Omental fat pad (tissue), 4 donors: Measurements from ENCODE around the gene SLC37A2. TPM values are rescaled to one million over a fixed set of nuclear protein-coding genes. Genes with fewer than 3 reads are reported as not detected.

ENCODE experiments used
- ATAC-seq: fragments of 150-250 bp; one replicate; pipeline ENCODE4 v1.9.1; 2016; ENCODE audit warnings: mild to moderate bottlenecking, moderate library complexity; ENCODE audit not compliant: low FRiP score
- DNase-seq: peaks from one replicate; pipeline ENCODE4 v3.0.0-alpha.2; 2019; ENCODE audit warnings: low spot score
- total RNA-seq, 4 donors: library from RNA; depleted of rRNA; stranded (reverse); fragments of >200 nt; gene quantifications; one replicate each; pipeline ENCODE4 v1.1.0, GENCODE V29; 2016
- TF ChIP-seq, protein P1 (sequence below), 3 donors: fragments of 450-650 bp; IDR thresholded peaks; one replicate each; pipeline ENCODE4 v1.5.1; 2016 to 2017; ENCODE audit warnings: antibody characterized with exemption in 3 of 3, mild to moderate bottlenecking in 3 of 3, moderate library complexity in 2 of 3

The SLC37A2 gene
- total RNA-seq, 4 donors from 2014 or later, result 15.6 to 26.0 (median 21.5) TPM

DNA sequence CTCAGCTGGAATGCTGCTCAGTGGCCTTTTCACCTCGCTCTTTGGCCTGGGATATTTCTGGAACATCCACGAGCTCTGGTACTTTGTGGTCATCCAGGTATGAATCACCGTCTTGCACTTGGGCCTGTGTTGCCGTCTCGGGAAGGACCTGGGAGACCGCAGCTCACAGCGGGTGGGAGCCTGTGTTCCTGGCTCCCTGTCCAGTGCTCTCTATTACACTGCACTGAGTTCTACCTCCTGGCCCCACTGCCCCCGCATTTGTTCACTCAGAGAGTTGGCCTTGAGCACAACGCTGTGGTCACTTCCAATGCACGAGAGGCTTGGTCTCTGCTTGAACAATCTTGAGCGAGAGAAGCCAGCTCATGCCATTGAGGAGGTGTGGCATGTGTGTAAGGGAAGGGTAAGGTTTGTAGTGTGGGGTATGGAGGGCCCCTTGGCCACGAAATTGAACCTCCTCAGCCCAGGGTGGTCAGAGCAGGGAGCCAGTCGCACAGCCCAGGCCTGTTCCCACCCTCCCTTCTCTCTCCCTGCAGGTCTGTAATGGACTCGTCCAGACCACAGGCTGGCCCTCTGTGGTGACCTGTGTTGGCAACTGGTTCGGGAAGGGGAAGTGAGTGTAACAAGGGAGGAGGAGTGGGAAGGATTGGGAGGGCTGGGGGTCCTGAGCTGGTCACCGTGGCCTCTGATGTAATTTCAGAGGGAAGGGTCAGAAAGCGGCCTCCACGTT is 16.2 kb downstream of the SLC37A2 start:
- TF ChIP-seq, protein P1, sequence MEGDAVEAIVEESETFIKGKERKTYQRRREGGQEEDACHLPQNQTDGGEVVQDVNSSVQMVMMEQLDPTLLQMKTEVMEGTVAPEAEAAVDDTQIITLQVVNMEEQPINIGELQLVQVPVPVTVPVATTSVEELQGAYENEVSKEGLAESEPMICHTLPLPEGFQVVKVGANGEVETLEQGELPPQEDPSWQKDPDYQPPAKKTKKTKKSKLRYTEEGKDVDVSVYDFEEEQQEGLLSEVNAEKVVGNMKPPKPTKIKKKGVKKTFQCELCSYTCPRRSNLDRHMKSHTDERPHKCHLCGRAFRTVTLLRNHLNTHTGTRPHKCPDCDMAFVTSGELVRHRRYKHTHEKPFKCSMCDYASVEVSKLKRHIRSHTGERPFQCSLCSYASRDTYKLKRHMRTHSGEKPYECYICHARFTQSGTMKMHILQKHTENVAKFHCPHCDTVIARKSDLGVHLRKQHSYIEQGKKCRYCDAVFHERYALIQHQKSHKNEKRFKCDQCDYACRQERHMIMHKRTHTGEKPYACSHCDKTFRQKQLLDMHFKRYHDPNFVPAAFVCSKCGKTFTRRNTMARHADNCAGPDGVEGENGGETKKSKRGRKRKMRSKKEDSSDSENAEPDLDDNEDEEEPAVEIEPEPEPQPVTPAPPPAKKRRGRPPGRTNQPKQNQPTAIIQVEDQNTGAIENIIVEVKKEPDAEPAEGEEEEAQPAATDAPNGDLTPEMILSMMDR (IDR thresholded peaks at IDR 0.05), result no peak
- ATAC-seq, result no peak
- no peak for DNase-seq

DNA sequence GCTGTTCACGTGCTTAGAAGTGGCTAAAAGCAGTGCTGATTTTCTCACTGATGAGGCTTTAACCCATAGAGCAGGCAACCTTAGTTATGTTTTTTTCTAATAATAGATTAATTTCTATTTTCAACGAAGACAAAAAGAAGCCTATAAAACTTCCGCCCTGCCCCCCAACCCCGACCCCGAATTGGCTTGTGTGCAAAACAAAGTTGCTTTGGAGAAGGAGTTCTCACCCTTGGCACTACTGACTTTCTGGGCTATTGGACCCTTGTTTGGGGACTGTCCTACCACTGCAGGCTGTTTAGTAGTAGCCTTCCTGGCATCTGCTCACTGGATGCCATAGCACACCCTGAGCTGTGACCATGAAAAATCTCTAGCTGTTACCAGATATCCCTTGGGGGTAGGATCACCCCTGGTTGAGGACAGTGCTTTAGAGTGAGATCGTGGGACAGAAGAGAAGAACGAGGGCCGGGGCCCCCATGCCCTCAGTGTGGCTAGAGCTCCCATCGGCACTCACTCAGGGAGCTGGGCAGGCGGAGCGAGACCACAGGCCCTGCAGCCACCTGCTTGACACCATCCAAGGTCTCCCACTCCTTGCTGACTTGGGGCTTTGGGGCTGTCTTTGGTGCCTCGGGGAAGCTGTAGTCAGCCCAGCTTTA is 16.9 kb downstream of the SLC37A2 start:
- ATAC-seq (no peak), DNase-seq (no peak)
- TF ChIP-seq, protein P1 (IDR thresholded peaks at IDR 0.05), result no peak

DNA sequence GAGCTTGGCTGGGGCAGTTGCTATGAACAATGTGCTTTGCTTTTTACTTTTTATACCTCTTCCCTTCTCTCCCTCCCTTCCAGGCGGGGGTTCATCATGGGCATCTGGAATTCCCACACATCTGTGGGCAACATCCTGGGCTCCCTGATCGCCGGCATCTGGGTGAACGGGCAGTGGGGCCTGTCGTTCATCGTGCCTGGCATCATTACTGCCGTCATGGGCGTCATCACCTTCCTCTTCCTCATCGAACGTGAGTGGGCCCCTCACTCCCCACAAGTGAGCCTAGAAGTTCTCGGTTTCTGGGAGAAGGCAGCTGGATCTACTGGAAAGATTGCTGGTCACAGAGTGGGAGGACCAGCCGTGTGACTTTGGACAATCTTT is 17.4 kb downstream of the SLC37A2 start:
- ATAC-seq, result no peak
- TF ChIP-seq, protein P1 (IDR thresholded peaks at IDR 0.05), result no peak
- DNase-seq, result no peak

DNA sequence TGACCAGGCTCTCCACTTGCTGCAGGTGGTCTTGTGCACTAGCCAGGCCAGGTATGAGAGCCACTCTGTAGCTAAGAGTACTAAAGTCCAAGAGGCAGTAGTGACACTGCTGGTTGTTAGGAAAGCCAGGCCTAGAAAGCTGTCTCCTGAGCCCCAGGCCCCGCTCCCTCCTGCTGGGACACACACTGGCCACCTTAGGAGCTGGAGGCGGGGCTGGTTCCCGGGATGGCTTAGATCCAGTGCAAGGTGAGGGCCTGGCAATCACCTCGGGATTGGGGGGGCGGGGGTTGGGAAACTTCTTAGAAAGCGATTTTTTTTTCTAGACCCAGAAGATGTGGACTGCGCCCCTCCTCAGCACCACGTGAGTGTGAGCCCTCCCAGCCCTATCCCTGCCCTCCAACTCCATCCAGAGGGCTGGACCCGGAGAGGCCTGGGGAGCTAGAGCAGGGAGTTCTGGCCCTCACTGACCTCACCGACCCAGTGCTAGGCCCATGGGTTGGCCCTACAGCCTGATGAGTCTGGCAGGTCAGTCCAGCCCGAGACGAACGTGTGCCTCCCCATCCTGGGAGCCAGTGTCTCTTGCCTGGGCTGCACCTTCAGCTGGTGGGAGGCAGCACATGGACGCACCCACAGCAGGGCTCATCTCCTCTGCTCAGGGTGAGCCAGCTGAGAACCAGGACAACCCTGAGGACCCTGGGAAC is 18.1 kb downstream of the SLC37A2 start:
- TF ChIP-seq, protein P1 (IDR thresholded peaks at IDR 0.05), result no peak
- DNase-seq, result no peak
- no peak for ATAC-seq

DNA sequence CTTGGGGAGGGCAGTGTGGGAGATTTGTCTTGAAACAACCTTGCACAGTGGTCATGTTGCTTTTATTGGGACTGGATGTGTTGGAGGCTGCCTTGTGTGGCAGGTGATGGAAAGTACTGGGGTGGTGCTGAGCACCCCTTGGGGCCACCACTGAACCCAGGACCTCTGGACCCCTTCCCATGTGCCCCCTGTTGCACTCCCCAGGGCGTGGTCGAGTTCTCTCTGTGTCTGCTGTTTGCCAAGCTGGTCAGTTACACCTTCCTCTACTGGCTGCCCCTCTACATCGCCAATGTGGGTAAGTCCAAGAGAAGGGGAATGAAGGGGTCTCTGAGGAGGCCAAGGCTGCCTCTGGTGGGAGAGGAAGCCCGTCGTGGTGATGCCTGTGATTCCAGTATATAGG is 18.9 kb downstream of the SLC37A2 start:
- no peak for DNase-seq
- TF ChIP-seq, protein P1 (IDR thresholded peaks at IDR 0.05), result no peak
- no peak for ATAC-seq

DNA sequence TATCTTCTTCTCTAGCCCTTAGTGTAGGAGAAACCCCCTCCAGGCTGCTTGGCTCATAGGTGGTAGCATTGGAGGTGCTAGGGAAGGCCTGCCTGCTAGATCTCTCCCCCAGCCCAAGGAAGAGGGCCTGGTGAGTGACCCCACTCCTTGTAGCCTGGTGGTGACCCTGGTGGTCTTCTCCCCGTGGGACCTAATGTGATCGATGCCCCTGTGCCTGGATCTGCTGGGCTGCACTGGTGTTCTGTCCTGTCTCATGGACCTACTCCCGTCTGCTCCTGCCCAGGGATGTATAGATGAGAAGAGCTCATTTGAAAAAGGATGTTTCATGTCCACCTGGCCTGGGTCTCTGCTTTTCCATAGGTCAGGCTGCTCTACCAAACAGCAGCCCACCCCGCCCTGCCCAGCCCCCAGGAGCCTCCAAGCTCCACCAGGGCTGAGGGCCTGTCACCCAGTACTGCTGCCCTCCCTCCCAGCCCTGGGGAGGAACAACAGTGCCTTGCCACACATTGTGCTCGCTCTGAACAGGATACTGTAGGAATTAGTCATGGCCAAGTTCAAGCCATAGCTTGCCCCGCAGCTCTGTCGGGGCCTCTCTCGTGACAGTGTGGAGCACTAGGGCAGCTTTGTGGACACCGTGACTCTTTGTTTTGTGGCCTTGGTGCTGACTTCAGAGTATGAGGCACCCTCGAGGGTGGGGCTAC is 19.7 kb downstream of the SLC37A2 start:
- ATAC-seq (no peak), DNase-seq (no peak)
- TF ChIP-seq, protein P1 (IDR thresholded peaks at IDR 0.05), result no peak
